CD14-positive monocyte (primary cell): ENCODE results near the gene SLFN11. TPM values are rescaled to one million over a fixed set of nuclear protein-coding genes. Genes with fewer than 3 reads are reported as not detected.
A peak's percentile ranks its signal among the peaks of the same experiment; 100 is the strongest.

Experiments
- DNase-seq, 3 donors: peaks; one replicate each; pipeline ENCODE4 v3.0.0-alpha.2; 2011 to 2022
- H2AFZ ChIP-seq: 2 replicates; pipeline ENCODE4 v1.6.0; 2012; ENCODE audit warnings: mild to moderate bottlenecking, low read depth, low read length, inconsistent platforms; ENCODE audit not compliant: insufficient read depth, poor library complexity, severe bottlenecking
- H3K27ac ChIP-seq, 2 donors: 1 replicate in 1 of 2; 2 replicates in 1 of 2; pipeline ENCODE4 v1.5.1; 2012 to 2013; ENCODE audit warnings: low read length in 2 of 2, control low read depth in 1 of 2, inconsistent platforms in 1 of 2, low read depth in 1 of 2, mild to moderate bottlenecking in 1 of 2
- H3K27me3 ChIP-seq, 2 donors: one replicate each; pipeline versions ENCODE4 v1.6.0 to v1.6.1; 2011 to 2013; ENCODE audit warnings: low read length in 2 of 2; ENCODE audit not compliant: control insufficient read depth in 2 of 2, insufficient read depth in 2 of 2
- H3K36me3 ChIP-seq, 2 donors: replicated peaks in 1 of 2; 1 replicate in 1 of 2; 2 replicates in 1 of 2; pipeline versions ENCODE4 v1.5.1 to v1.6.1; 2012 to 2013; ENCODE audit warnings: low read length in 2 of 2, control low read depth in 1 of 2, inconsistent platforms in 1 of 2, mild to moderate bottlenecking in 1 of 2; ENCODE audit not compliant: insufficient read depth in 2 of 2, control insufficient read depth in 1 of 2
- H3K4me1 ChIP-seq, 2 donors: 1 replicate in 1 of 2; 2 replicates in 1 of 2; pipeline versions ENCODE4 v1.5.1 to v1.6.1; 2012 to 2013; ENCODE audit warnings: low read length in 2 of 2, control low read depth in 1 of 2, inconsistent platforms in 1 of 2, mild to moderate bottlenecking in 1 of 2, moderate library complexity in 1 of 2; ENCODE audit not compliant: insufficient read depth in 2 of 2, control insufficient read depth in 1 of 2
- H3K4me2 ChIP-seq: replicated peaks from 2 replicates; pipeline ENCODE3; 2012; ENCODE audit warnings: low read length, moderate library complexity, mild to moderate bottlenecking; ENCODE audit not compliant: poor library complexity, severe bottlenecking; ENCODE audit errors: extremely low read depth
- H3K4me3 ChIP-seq, 3 experiments: fragments of 200-600 bp in 1 of 3; sonication (generic) in 1 of 3; replicated peaks in 1 of 3; 1 replicate in 2 of 3; 2 replicates in 1 of 3; pipeline ENCODE4 v1.5.1; 2011 to 2013; ENCODE audit warnings: low read length in 3 of 3, mild to moderate bottlenecking in 3 of 3, control low read depth in 2 of 3, low read depth in 2 of 3, inconsistent platforms in 1 of 3, moderate library complexity in 1 of 3
- H3K79me2 ChIP-seq: 2 replicates; pipeline ENCODE4 v1.6.0; 2012; ENCODE audit warnings: mild to moderate bottlenecking, control low read depth, inconsistent platforms, low read length, moderate library complexity; ENCODE audit not compliant: insufficient read depth
- H3K9ac ChIP-seq: 2 replicates; pipeline ENCODE4 v1.6.0; 2017; ENCODE audit warnings: low read length, mild to moderate bottlenecking; ENCODE audit not compliant: insufficient read depth, poor library complexity, severe bottlenecking
- H3K9me3 ChIP-seq, 2 donors: replicated peaks in 1 of 2; 1 replicate in 1 of 2; 2 replicates in 1 of 2; pipeline versions ENCODE4 v1.5.1 to v1.6.1; 2012 to 2013; ENCODE audit warnings: low read length in 2 of 2, control low read depth in 1 of 2; ENCODE audit not compliant: control insufficient read depth in 1 of 2, insufficient read depth in 1 of 2
- H4K20me1 ChIP-seq: 2 replicates; pipeline ENCODE4 v1.6.0; 2012; ENCODE audit warnings: mild to moderate bottlenecking, low read length, control low read depth, moderate library complexity; ENCODE audit not compliant: insufficient read depth
- H3K27ac Mint-ChIP-seq, 7 donors: one replicate each; pipeline ENCODE4 v1.8.0; 2020; ENCODE audit warnings: mild to moderate bottlenecking in 7 of 7, mixed read lengths in 7 of 7, moderate library complexity in 6 of 7, inconsistent platforms in 2 of 7
- H3K27me3 Mint-ChIP-seq, 3 donors: one replicate each; pipeline ENCODE4 v1.8.0; 2021 to 2022; ENCODE audit warnings: low read depth in 3 of 3, mild to moderate bottlenecking in 3 of 3, mixed read lengths in 3 of 3, moderate library complexity in 3 of 3, inconsistent platforms in 1 of 3
- H3K36me3 Mint-ChIP-seq, 2 donors: one replicate each; pipeline ENCODE4 v1.8.0; 2020; ENCODE audit warnings: mixed read lengths in 2 of 2, inconsistent platforms in 1 of 2, mild to moderate bottlenecking in 1 of 2
- H3K4me1 Mint-ChIP-seq: one replicate; pipeline ENCODE4 v1.8.0; 2020; ENCODE audit warnings: mild to moderate bottlenecking, mixed read lengths
- H3K4me3 Mint-ChIP-seq, 2 donors: one replicate each; pipeline ENCODE4 v1.8.0; 2020; ENCODE audit warnings: mild to moderate bottlenecking in 2 of 2, mixed read lengths in 2 of 2, moderate library complexity in 1 of 2
- H3K9me3 Mint-ChIP-seq, 7 donors: one replicate each; pipeline ENCODE4 v1.8.0; 2020 to 2022; ENCODE audit warnings: mixed read lengths in 7 of 7, mild to moderate bottlenecking in 6 of 7, moderate library complexity in 6 of 7, inconsistent platforms in 2 of 7
- WGBS: methylation state at CpG from one replicate; pipeline ENCODE4 v1.1.5; 2013; ENCODE audit warnings: missing lambda C conversion rate; ENCODE audit not compliant: insufficient coverage; 5-methylcytosine and 5-hydroxymethylcytosine counted together
- intact Hi-C, 2 donors: fragments of 100-400 bp; cut with micrococcal nuclease; formaldehyde crosslinking; loops; one replicate each; pipeline versions ENCODE4 v1.15.0 to v1.15.1; 2023
- polyA plus RNA-seq, 3 donors: library from polyadenylated mRNA; depleted of rRNA in 1 of 3; unstranded in 2 of 3; stranded (reverse) in 1 of 3; fragments of 300-500 nt in 2 of 3; fragments of >200 nt in 1 of 3; fragmentation: Illumina TruSeq in 2 of 3; gene quantifications; 1 replicate in 2 of 3; 2 replicates in 1 of 3; pipeline ENCODE4 v1.2.3, GENCODE V29; 2012 to 2021
- TF ChIP-seq, protein P1 (sequence below): fragments of 200-600 bp; IDR thresholded peaks from one replicate; pipeline ENCODE4 v1.8.0; 2022; ENCODE audit warnings: antibody characterized with exemption, mild to moderate bottlenecking

SLFN11 gene
- polyA plus RNA-seq, 3 donors, result 34.3 to 46.8 (median 45.6) TPM

GRCh38 chr17:35342276-35342675 is 31.1 kb downstream of the SLFN11 start:
- H3K27me3 ChIP-seq, result no peaks in the 10 kb centered on the region
- no peak overlapping the region for H2AFZ ChIP-seq
- DNase-seq, result no peak
- peaks cover 60% of the 10 kb centered on the region for H3K4me1 Mint-ChIP-seq
- H3K27ac ChIP-seq, result peak overlapping the region; percentile 59 to 84
- intact Hi-C loops, result no loop called here
- H3K9me3 ChIP-seq, result peaks cover 0 to 13% of the 10 kb centered on the region in 2 donors
- peaks cover 0 to 2% (median 0%) of the 10 kb centered on the region in 3 donors for H3K27me3 Mint-ChIP-seq
- H3K9me3 Mint-ChIP-seq, result peaks cover 8 to 22% (median 14%) of the 10 kb centered on the region in 7 donors
- H3K36me3 ChIP-seq, result no peaks in the 10 kb centered on the region
- H3K4me3 ChIP-seq, result peak overlapping the region in 1 of 3 experiments; percentile 16
- peak overlapping the region; percentile 84 to 95 (median 93) for H3K27ac Mint-ChIP-seq
- H3K4me2 ChIP-seq, result peak overlapping the region; percentile 27
- H4K20me1 ChIP-seq, result no peaks in the 10 kb centered on the region
- no peaks in the 10 kb centered on the region for H3K36me3 Mint-ChIP-seq
- TF ChIP-seq, protein P1, sequence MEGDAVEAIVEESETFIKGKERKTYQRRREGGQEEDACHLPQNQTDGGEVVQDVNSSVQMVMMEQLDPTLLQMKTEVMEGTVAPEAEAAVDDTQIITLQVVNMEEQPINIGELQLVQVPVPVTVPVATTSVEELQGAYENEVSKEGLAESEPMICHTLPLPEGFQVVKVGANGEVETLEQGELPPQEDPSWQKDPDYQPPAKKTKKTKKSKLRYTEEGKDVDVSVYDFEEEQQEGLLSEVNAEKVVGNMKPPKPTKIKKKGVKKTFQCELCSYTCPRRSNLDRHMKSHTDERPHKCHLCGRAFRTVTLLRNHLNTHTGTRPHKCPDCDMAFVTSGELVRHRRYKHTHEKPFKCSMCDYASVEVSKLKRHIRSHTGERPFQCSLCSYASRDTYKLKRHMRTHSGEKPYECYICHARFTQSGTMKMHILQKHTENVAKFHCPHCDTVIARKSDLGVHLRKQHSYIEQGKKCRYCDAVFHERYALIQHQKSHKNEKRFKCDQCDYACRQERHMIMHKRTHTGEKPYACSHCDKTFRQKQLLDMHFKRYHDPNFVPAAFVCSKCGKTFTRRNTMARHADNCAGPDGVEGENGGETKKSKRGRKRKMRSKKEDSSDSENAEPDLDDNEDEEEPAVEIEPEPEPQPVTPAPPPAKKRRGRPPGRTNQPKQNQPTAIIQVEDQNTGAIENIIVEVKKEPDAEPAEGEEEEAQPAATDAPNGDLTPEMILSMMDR, result no peak
- peaks cover 56 to 70% of the 10 kb centered on the region in 2 donors for H3K4me1 ChIP-seq
- no peak overlapping the region for H3K9ac ChIP-seq
- no peak overlapping the region for H3K4me3 Mint-ChIP-seq
- H3K79me2 ChIP-seq, result no peaks in the 10 kb centered on the region

DNA sequence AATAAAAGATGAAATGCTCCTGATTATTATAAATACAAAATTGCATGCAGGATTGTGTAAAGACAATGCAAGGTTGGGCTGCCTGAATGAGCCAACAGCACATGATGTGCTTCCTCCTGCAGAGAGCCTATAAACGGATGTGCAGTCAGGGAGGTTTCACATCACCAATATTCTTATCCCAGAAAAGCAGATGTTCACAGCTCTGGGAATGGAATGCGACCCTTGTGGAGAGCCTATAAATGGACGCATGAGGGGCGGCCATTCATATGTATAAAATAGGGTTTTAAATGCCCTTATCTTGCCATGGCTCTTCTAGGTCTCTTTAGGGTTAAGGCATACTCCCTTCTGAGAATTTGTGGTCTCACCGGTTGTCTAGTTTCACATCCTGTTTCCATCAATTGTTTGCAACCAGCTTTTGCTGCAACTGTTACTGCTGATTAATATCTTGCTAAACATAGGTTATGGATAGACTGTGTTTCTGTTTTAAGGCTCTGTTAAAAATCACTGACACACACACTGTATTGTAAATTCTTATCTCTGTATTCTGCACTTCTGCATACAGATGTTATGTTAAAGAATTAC is 31.9 kb downstream of the SLFN11 start:
- Mint-ChIP-seq H3K4me1 (peaks cover 52% of the 10 kb centered on the region), H3K36me3 (no peaks in the 10 kb centered on the region), H3K27ac (peak overlapping the region; percentile 84 to 95 (median 93)), H3K4me3 (peak overlapping the region in 1 of 2 donors; percentile 58), H3K9me3 (peaks cover 8 to 22% (median 14%) of the 10 kb centered on the region in 7 donors), H3K27me3 (peaks cover 0 to 2% (median 0%) of the 10 kb centered on the region in 3 donors)
- no CpG with 5 or more reads among the region's 5 CpGs for WGBS
- peak; percentile 76 to 86 (median 77) for DNase-seq
- TF ChIP-seq, protein P1, result no peak
- no peaks in the 10 kb centered on the region for H3K36me3 ChIP-seq
- H2AFZ ChIP-seq, result no peak overlapping the region
- no peak overlapping the region for H3K9ac ChIP-seq
- no peaks in the 10 kb centered on the region for H3K27me3 ChIP-seq
- H3K4me2 ChIP-seq, result peak overlapping the region; percentile 27
- intact Hi-C loops, result no loop called here
- H3K27ac ChIP-seq, result peak overlapping the region; percentile 59 to 84
- peaks cover 0 to 13% of the 10 kb centered on the region in 2 donors for H3K9me3 ChIP-seq
- H3K4me3 ChIP-seq, result peak overlapping the region in 1 of 3 experiments; percentile 10
- H4K20me1 ChIP-seq, result no peaks in the 10 kb centered on the region
- peaks cover 49 to 62% of the 10 kb centered on the region in 2 donors for H3K4me1 ChIP-seq
- H3K79me2 ChIP-seq, result no peaks in the 10 kb centered on the region
